ENCODE results near the gene CFB.

- TF ChIP-seq NR2F2 (IDR thresholded peaks at IDR 0.05) (no peak), GABPA (IDR thresholded peaks at IDR 0.05 in 1 of 2, conservative IDR thresholded peaks at IDR 0.05 in 1 of 2) (no peak), MAX (IDR thresholded peaks at IDR 0.05) (no peak), ZBTB33 (IDR thresholded peaks at IDR 0.05) (no peak), CTCF (IDR thresholded peaks at IDR 0.05; ENCODE audit: low read depth, low read length, missing input control) (no peak), YY1 (IDR thresholded peaks at IDR 0.05) (no peak), FOXA1 (IDR thresholded peaks at IDR 0.05) (no peak), SP1 (IDR thresholded peaks at IDR 0.05) (no peak), ATF3 (IDR thresholded peaks at IDR 0.05) (no peak), JUND (IDR thresholded peaks at IDR 0.05) (no peak)
These were observed 38.6 kb upstream of the CFB start for GRCh38 chr6:31907158-31907813.
